Measurements from ENCODE around the gene KIFC1.

DNA sequence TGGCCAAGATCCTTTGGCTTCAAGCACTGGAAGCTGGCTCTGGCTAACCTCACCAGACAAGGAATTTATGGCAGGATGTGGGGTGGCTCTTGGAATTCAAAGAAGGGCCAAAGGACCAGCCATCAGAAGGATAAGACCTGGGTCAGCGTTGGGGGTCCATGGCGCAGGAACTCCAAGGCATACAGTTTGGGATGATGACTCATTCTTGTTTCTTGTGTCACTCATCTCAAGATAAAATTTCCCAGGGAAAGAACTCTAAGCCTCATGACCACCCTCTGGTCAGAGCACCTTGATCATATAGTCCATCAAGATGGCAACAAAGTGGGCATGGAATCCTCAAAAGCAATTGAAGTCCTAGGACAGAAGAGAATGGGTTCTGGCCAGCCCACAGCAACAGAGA, 67.6 kb downstream of the KIFC1 start:
- TF ChIP-seq EZH2 (IDR thresholded peaks at IDR 0.05; ENCODE audit: borderline replicate concordance, insufficient read depth, low read depth, low read length, poor library complexity, severe bottlenecking) (no peak), CTCF (IDR thresholded peaks at IDR 0.05) (no peak)

All from B cell (primary cell).